RCC 7860 (cell line): ENCODE measurements around the gene TRMT13.
"Not testable (repeated sequence)": the region's sequence is repeated elsewhere in the genome, so short reads cannot be mapped to it uniquely, and the experiment has no call there.

Experiments
- DNase-seq: peaks from one replicate; pipeline ENCODE4 v3.0.0-alpha.2; 2015; ENCODE audit warnings: low spot score
- FAIRE-seq: peaks from 2 replicates; lab custom pipeline; 2012; peaks lifted over from hg19 to GRCh38; lab: Jason Lieb, UNC

Gene TRMT13

GRCh38 chr1:100152271-100152670, 19.3 kb downstream of the TRMT13 start:
- DNase-seq (no peak), FAIRE-seq (no peak)

- FAIRE-seq: no peak
Observed at GRCh38 chr1:100162881-100163280, 29.9 kb downstream of the TRMT13 start.

GRCh38 chr1:100164216-100164615, 31.3 kb downstream of the TRMT13 start:
- no peak for FAIRE-seq
- no peak for DNase-seq

More at GRCh38 chr1:100162881-100163280, 29.9 kb downstream of the TRMT13 start:
- no peak for DNase-seq

- no peak for FAIRE-seq
- no peak for DNase-seq
Observed at GRCh38 chr1:100164702-100165101, 31.7 kb downstream of the TRMT13 start.

DNA sequence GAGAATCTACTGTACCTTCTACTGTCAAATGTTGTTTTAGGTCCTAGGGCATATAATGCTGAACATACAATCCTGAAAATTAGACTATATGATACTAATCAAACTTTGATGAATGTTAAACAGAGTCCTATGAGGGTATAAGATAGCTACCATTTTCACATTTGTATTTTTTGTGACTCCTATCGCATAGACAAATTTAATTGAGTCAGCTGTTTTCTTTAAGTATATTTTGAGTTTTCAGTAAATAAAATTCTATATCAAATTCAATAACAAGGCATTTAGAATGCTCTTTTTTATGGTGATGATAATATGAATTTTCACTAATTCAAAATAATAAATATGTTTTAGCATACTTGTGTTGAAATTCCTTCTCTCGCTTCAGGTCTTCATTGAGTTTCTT, 35.1 kb downstream of the TRMT13 start:
- FAIRE-seq (no peak), DNase-seq (no peak)

- DNase-seq: no peak
- FAIRE-seq: no peak
Observed at GRCh38 chr1:100177295-100178041, 44.5 kb downstream of the TRMT13 start.

DNA sequence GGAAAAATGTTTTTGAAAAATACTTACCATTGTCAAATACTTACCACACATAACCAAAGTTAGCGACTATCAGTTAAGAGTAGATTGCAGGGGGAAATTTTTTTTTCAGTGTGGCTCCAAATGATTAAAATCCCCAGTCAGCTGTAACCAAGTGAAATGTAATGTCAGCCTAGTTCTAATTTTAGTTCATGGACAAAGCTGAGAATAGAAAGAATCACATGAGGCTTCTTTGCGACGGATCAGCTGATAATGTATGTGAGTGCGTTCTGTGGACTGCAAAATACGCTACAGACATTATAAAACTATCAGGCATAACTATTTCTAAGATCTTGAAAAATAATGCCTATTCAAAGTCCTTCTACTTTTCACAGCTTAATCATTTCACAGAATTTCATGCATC, 45.1 kb downstream of the TRMT13 start, which contains the start of gene LRRC39:
Gene LRRC39, minus strand, starts transcription at position 166 of the 400 bp plus-strand sequence. CDS start 9,740 bp downstream, outside the sequence.
- DNase-seq: no peak
- FAIRE-seq: no peak

DNA sequence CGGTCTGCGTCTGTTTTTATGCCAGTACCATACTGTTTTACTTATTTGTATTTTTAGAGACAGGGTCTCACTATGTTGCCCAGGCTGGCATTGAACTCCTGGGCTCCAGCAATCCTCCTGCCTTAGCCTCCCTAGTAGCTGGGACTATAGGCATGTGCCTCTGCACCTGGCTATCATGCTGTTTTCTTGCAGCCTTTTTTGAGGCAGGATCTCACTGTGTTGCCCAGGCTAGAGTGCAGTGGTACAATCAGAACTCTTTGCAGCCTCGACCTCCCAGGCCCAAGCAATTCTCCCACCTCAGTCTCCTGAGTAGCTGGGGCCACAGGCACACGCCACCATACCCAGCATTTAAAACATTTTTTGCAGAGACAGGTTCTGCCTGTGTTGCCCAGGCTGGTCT, 50.4 kb downstream of the TRMT13 start:
- DNase-seq (no peak), FAIRE-seq (no peak)

DNA sequence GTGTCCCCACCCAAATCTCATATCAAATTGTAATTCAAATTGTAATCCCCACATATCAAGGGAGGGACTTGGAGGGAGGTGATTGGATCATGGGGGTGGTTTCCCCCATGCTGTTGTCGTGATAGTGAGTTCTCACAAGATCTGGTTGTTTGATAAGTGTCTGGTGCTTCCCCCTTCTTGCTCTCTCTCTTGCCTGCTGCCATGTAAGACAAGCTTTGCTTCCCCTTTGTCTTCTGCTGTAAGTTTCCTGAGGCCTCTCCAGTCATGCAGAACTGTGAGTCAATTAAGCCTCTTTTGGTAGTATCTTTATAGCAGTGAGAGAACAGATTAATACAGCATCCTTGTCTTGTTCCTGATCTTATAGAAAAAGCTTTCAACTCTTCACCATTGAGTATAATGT, 51.6 kb downstream of the TRMT13 start:
- FAIRE-seq (peak; percentile 75), DNase-seq (peak; percentile 38)

DNA sequence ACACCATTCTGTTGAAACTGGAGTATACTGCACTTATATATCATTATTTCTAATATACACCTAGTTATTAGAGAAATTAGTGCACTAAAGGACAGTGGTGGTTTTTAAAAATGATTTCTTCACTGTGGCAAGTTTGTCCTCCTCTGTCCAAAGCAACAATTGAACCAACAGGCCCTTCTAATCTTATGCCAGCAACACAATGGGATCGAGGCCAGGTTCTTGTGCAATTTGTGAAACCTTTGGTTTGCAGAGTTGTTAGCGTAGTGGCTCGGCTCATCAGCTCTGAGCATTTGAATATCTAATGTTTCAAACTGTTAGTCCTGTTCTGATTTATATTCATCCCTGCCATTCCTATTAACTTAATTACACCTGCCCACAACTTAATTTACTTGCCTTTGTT, 54.9 kb downstream of the TRMT13 start:
- FAIRE-seq: no peak
- DNase-seq: no peak

- peak; percentile 96 for DNase-seq
- FAIRE-seq: peak; percentile 98
Observed at GRCh38 chr1:100188617-100189016, 55.7 kb downstream of the TRMT13 start.

GRCh38 chr1:100198596-100198995, 65.6 kb downstream of the TRMT13 start:
- no peak for FAIRE-seq
- DNase-seq: no peak

GRCh38 chr1:100200060-100200459, 67.1 kb downstream of the TRMT13 start:
- not testable (repeated sequence) for FAIRE-seq, DNase-seq
